ENCODE results near the gene C1QTNF3.
"Not testable (repeated sequence)": the region's sequence is repeated elsewhere in the genome, so short reads cannot be mapped to it uniquely, and the experiment has no call there.

Gene C1QTNF3

GRCh38 chr5:34016222-34016621 is 26.8 kb downstream of the C1QTNF3 start:
- ChIA-PET POLR2A (no interaction called here), CTCF (interaction anchor here (1.9 to 4.3 kb wide), 2 partner anchors 19 to 46 kb away, joined by 5 to 11 read pairs; no protein-coding TSS in a partner anchor)
- H3K4me3 ChIP-seq (ENCODE audit: low read depth, low read length), result no peak overlapping the region
- TF ChIP-seq CTCF (IDR thresholded peaks at IDR 0.05; ENCODE audit: insufficient read depth, low read length, missing control alignments), result no peak
- DNase-seq (ENCODE audit: low read depth, low spot score), result no peak

GRCh38 chr5:34015120-34015822 is 27.7 kb downstream of the C1QTNF3 start:
- ChIA-PET POLR2A (no interaction called here), CTCF (interaction anchor here (1.9 to 4.3 kb wide), 2 partner anchors 18 to 45 kb away, joined by 5 to 11 read pairs; no protein-coding TSS in a partner anchor)
- TF ChIP-seq CTCF (IDR thresholded peaks at IDR 0.05; ENCODE audit: insufficient read depth, low read length, missing control alignments), result no peak
- no peak for DNase-seq (ENCODE audit: low read depth, low spot score)
- H3K4me3 ChIP-seq (ENCODE audit: low read depth, low read length), result no peak overlapping the region

GRCh38 chr5:34014626-34015025 is 28.4 kb downstream of the C1QTNF3 start:
- no peak for DNase-seq (ENCODE audit: low read depth, low spot score)
- TF ChIP-seq CTCF (IDR thresholded peaks at IDR 0.05; ENCODE audit: insufficient read depth, low read length, missing control alignments), result no peak
- ChIA-PET POLR2A (no interaction called here), CTCF (interaction anchor here (1.9 to 4.3 kb wide), 2 partner anchors 17 to 45 kb away, joined by 5 to 11 read pairs; no protein-coding TSS in a partner anchor)
- H3K4me3 ChIP-seq (ENCODE audit: low read depth, low read length), result no peak overlapping the region

GRCh38 chr5:34013547-34013946 is 29.5 kb downstream of the C1QTNF3 start:
- DNase-seq (ENCODE audit: low read depth, low spot score), result no peak
- no peak overlapping the region for H3K4me3 ChIP-seq (ENCODE audit: low read depth, low read length)
- CTCF ChIA-PET, result interaction anchor here (1.7 to 3.8 kb wide), 2 partner anchors 15 to 438 kb away, joined by 4 to 16 read pairs; no protein-coding TSS in a partner anchor
- no peak for TF ChIP-seq CTCF (IDR thresholded peaks at IDR 0.05; ENCODE audit: insufficient read depth, low read length, missing control alignments)
- POLR2A ChIA-PET, result no interaction called here

- no peak for TF ChIP-seq CTCF (IDR thresholded peaks at IDR 0.05; ENCODE audit: insufficient read depth, low read length, missing control alignments)
- no peak overlapping the region for H3K4me3 ChIP-seq (ENCODE audit: low read depth, low read length)
- ChIA-PET CTCF (interaction anchor here (0.8 to 3.8 kb wide), 3 partner anchors 12 to 439 kb away, joined by 3 to 16 read pairs (median 4); no protein-coding TSS in a partner anchor), POLR2A (no interaction called here)
- DNase-seq (ENCODE audit: low read depth, low spot score), result no peak
These were observed 30.2 kb downstream of the C1QTNF3 start for GRCh38 chr5:34012791-34013190.

GRCh38 chr5:34011536-34011935 is 31.5 kb downstream of the C1QTNF3 start:
- no peak for TF ChIP-seq CTCF (IDR thresholded peaks at IDR 0.05; ENCODE audit: insufficient read depth, low read length, missing control alignments)
- no peak for DNase-seq (ENCODE audit: low read depth, low spot score)
- H3K4me3 ChIP-seq (ENCODE audit: low read depth, low read length), result no peak overlapping the region
- ChIA-PET CTCF (interaction anchor here (3.8 kb wide), 1 partner anchor 13 kb away, joined by 16 read pairs; no protein-coding TSS in a partner anchor), POLR2A (no interaction called here)

GRCh38 chr5:34010146-34010545 is 32.9 kb downstream of the C1QTNF3 start:
- DNase-seq (ENCODE audit: low read depth, low spot score), result not testable (repeated sequence)

More at GRCh38 chr5:34010146-34010545, 32.9 kb downstream of the C1QTNF3 start:
- CTCF ChIA-PET, result interaction anchor here (3.8 kb wide), 1 partner anchor 12 kb away, joined by 16 read pairs; no protein-coding TSS in a partner anchor
- POLR2A ChIA-PET; H3K4me3 ChIP-seq (ENCODE audit: low read depth, low read length): not testable (repeated sequence)

Measured in AG04449 (cell line).